Measurements from ENCODE around the gene ATP6V1C2. TPM values are rescaled to one million over a fixed set of nuclear protein-coding genes. Genes with fewer than 3 reads are reported as not detected.

The ATP6V1C2 gene
- total and polyA plus RNA-seq, 2 experiments from 2014 or later = 0.57 to 2.0 TPM

GRCh38 chr2:10688921-10689807 lies 32.3 kb upstream of the ATP6V1C2 start:
- Histone ChIP-seq H3K9me3 (ENCODE audit: low read depth) (no peaks in the 10 kb centered on the region), H3K27me3 (no peaks in the 10 kb centered on the region), H4K20me1 (ENCODE audit: insufficient read depth, poor library complexity, severe bottlenecking) (peaks cover 3% of the 10 kb centered on the region), H3K4me3 (peak overlapping the region; percentile 95), H3K4me1 (ENCODE audit: insufficient read depth) (peaks cover 18% of the 10 kb centered on the region), H3K79me2 (peaks cover 53% of the 10 kb centered on the region), H2AFZ (peak overlapping the region; percentile 97), H3K36me3 (replicated peaks; ENCODE audit: insufficient read depth, low read depth) (no peaks in the 10 kb centered on the region), H3K4me2 (peak overlapping the region; percentile 95), H3K9me2 (replicated peaks; ENCODE audit: insufficient read depth) (no peaks in the 10 kb centered on the region), H3K27ac (peak overlapping the region; percentile 87)
- no peak for TF ChIP-seq EZH2 (IDR thresholded peaks at IDR 0.05; ENCODE audit: borderline replicate concordance)
- TF ChIP-seq CTCF (IDR thresholded peaks at IDR 0.05; ENCODE audit: poor library complexity) = no peak
- TF ChIP-seq EZH2phosphoT487 (IDR thresholded peaks at IDR 0.05; ENCODE audit: low read depth, severe bottlenecking, unreplicated experiment) = no peak
- WGBS (ENCODE audit: low lambda C conversion rate, missing lambda C conversion rate) = 11% methylated on average over 27 of the region's 27 CpGs
- peak; percentile 20 for DNase-seq (ENCODE audit: low spot score)

DNA sequence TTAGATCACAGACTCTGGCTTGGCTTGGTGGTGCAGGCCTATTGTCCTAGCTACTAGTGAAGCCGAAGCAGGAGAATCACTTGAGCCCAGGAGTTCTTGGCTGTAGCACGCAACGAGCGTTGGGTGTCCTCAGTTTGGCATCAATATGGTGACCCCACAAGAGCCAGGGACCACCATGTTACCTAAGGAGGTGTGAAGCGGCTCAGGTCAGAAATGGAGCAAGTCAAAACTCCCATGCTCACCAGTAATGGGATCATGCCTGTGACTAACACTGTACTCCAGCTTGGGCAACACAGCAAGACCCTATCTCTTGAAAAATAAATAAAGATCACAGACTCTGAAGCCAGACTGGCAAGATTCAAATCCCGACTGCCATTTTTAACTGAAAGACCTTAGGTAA lies 29.9 kb upstream of the ATP6V1C2 start:
- Histone ChIP-seq H3K9me2 (replicated peaks; ENCODE audit: insufficient read depth) (no peaks in the 10 kb centered on the region), H3K27ac (no peak overlapping the region), H2AFZ (no peak overlapping the region), H3K4me2 (no peak overlapping the region), H3K4me1 (ENCODE audit: insufficient read depth) (peaks cover 18% of the 10 kb centered on the region), H3K79me2 (peaks cover 32% of the 10 kb centered on the region), H3K27me3 (no peaks in the 10 kb centered on the region), H3K4me3 (no peak overlapping the region), H3K9me3 (ENCODE audit: low read depth) (no peaks in the 10 kb centered on the region), H4K20me1 (ENCODE audit: insufficient read depth, poor library complexity, severe bottlenecking) (peaks cover 3% of the 10 kb centered on the region), H3K36me3 (replicated peaks; ENCODE audit: insufficient read depth, low read depth) (no peaks in the 10 kb centered on the region)
- TF ChIP-seq CTCF (IDR thresholded peaks at IDR 0.05; ENCODE audit: poor library complexity) (no peak), EZH2 (IDR thresholded peaks at IDR 0.05; ENCODE audit: borderline replicate concordance) (no peak), EZH2phosphoT487 (IDR thresholded peaks at IDR 0.05; ENCODE audit: low read depth, severe bottlenecking, unreplicated experiment) (no peak)
- no peak for DNase-seq (ENCODE audit: low spot score)
- WGBS (ENCODE audit: low lambda C conversion rate, missing lambda C conversion rate) = 96% methylated on average over 6 of the region's 6 CpGs

GRCh38 chr2:10700078-10700803 lies 21.2 kb upstream of the ATP6V1C2 start:
- H2AFZ ChIP-seq = no peak overlapping the region
- H3K27ac ChIP-seq = no peak overlapping the region
- H4K20me1 ChIP-seq (ENCODE audit: insufficient read depth, poor library complexity, severe bottlenecking) = no peaks in the 10 kb centered on the region
- H3K79me2 ChIP-seq = no peaks in the 10 kb centered on the region
- H3K9me2 ChIP-seq (replicated peaks; ENCODE audit: insufficient read depth) = no peaks in the 10 kb centered on the region
- H3K4me2 ChIP-seq = no peak overlapping the region
- no peaks in the 10 kb centered on the region for H3K9me3 ChIP-seq (ENCODE audit: low read depth)
- 74% methylated on average over 4 of the region's 4 CpGs for WGBS (ENCODE audit: low lambda C conversion rate, missing lambda C conversion rate)
- TF ChIP-seq EZH2phosphoT487 (IDR thresholded peaks at IDR 0.05; ENCODE audit: low read depth, severe bottlenecking, unreplicated experiment) = no peak
- TF ChIP-seq EZH2 (IDR thresholded peaks at IDR 0.05; ENCODE audit: borderline replicate concordance) = no peak
- no peak for TF ChIP-seq CTCF (IDR thresholded peaks at IDR 0.05; ENCODE audit: poor library complexity)
- no peak for DNase-seq (ENCODE audit: low spot score)
- no peaks in the 10 kb centered on the region for H3K4me1 ChIP-seq (ENCODE audit: insufficient read depth)
- no peaks in the 10 kb centered on the region for H3K36me3 ChIP-seq (replicated peaks; ENCODE audit: insufficient read depth, low read depth)
- H3K27me3 ChIP-seq = no peaks in the 10 kb centered on the region
- no peak overlapping the region for H3K4me3 ChIP-seq

Data from hepatocyte (in vitro differentiated cells).